Activated B cell treated with CpG ODN at 0.5 μM for 24 hours (primary cell): Measurements from ENCODE around the gene DYNC1I1. TPM values are rescaled to one million over a fixed set of nuclear protein-coding genes. Genes with fewer than 3 reads are reported as not detected.

ENCODE experiments used
- ATAC-seq: fragments of 200-7000 bp; cut with Tn5 transposase; one replicate; pipeline ENCODE4 v1.10.0; 2021; ENCODE audit warnings: low read depth, mild to moderate bottlenecking, moderate library complexity
- CTCF ChIA-PET: fragments of 350-600 bp; sonication (Branson Sonifier 250); formaldehyde crosslinking; loops from one replicate; lab custom pipeline; 2021; ENCODE audit warnings: antibody characterized with exemption; lab: Charles Lee
- POLR2A ChIA-PET: fragments of 350-600 bp; sonication (Branson Sonifier 250); formaldehyde crosslinking; loops from one replicate; lab custom pipeline; 2021; ENCODE audit warnings: antibody characterized with exemption; lab: Charles Lee
- DNase-seq: peaks from one replicate; pipeline ENCODE4 v3.0.0; 2022
- H3K27ac Mint-ChIP-seq: one replicate; pipeline ENCODE4 v1.8.0; 2020; ENCODE audit warnings: mixed read lengths
- H3K27me3 Mint-ChIP-seq: one replicate; pipeline ENCODE4 v1.8.0; 2021; ENCODE audit warnings: mixed read lengths
- H3K36me3 Mint-ChIP-seq: one replicate; pipeline ENCODE4 v1.8.0; 2021; ENCODE audit warnings: low read depth, mixed read lengths
- H3K4me1 Mint-ChIP-seq: one replicate; pipeline ENCODE4 v1.8.0; 2021; ENCODE audit warnings: mixed read lengths
- H3K4me3 Mint-ChIP-seq: one replicate; pipeline ENCODE4 v1.8.0; 2020; ENCODE audit warnings: mild to moderate bottlenecking, mixed read lengths
- H3K9me3 Mint-ChIP-seq: one replicate; pipeline ENCODE4 v1.8.0; 2020; ENCODE audit warnings: mixed read lengths
- intact Hi-C: fragments of 100-400 bp; cut with micrococcal nuclease; formaldehyde crosslinking; loops from one replicate; pipeline ENCODE4 v1.15.1; 2024
- total RNA-seq: library from RNA; stranded (reverse); gene quantifications from 2 replicates; pipeline ENCODE4 v1.2.3, GENCODE V29; 2022
- TF ChIP-seq, protein P1 (sequence below): fragments of 200-600 bp; IDR thresholded peaks from one replicate; pipeline ENCODE4 v1.8.0; 2022; ENCODE audit warnings: antibody characterized with exemption, mild to moderate bottlenecking

The DYNC1I1 gene
- total RNA-seq, 1 donor from 2014 or later, result not detected

DNA sequence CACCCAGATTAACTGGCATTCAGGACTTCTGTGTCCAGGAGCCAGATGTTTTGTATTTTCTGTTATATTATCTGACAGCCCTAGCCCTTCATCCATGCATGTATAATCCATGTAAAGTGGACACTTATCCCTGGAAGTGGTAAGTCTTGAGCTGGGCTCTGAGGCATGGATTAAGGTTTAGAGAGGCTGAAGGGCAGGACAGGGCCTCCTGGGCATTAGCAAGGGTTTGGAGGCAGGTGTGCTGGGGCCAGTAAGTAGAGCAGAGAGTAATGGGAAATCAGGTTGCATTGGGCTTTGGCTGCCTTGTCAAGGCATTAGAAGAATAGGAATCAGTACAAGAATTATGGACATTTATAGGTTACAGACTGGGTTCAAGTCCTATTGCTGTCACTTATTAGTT is 138.0 kb downstream of the DYNC1I1 start:
- ATAC-seq, result no peak
- Mint-ChIP-seq H3K27ac (no peak overlapping the region), H3K27me3 (peaks cover 18% of the 10 kb centered on the region), H3K36me3 (no peaks in the 10 kb centered on the region), H3K4me3 (no peak overlapping the region), H3K9me3 (no peaks in the 10 kb centered on the region), H3K4me1 (no peaks in the 10 kb centered on the region)
- POLR2A ChIA-PET, result no interaction called here
- CTCF ChIA-PET, result no interaction called here
- TF ChIP-seq, protein P1, sequence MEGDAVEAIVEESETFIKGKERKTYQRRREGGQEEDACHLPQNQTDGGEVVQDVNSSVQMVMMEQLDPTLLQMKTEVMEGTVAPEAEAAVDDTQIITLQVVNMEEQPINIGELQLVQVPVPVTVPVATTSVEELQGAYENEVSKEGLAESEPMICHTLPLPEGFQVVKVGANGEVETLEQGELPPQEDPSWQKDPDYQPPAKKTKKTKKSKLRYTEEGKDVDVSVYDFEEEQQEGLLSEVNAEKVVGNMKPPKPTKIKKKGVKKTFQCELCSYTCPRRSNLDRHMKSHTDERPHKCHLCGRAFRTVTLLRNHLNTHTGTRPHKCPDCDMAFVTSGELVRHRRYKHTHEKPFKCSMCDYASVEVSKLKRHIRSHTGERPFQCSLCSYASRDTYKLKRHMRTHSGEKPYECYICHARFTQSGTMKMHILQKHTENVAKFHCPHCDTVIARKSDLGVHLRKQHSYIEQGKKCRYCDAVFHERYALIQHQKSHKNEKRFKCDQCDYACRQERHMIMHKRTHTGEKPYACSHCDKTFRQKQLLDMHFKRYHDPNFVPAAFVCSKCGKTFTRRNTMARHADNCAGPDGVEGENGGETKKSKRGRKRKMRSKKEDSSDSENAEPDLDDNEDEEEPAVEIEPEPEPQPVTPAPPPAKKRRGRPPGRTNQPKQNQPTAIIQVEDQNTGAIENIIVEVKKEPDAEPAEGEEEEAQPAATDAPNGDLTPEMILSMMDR, result no peak
- intact Hi-C loops, result no loop called here
- no peak for DNase-seq

DNA sequence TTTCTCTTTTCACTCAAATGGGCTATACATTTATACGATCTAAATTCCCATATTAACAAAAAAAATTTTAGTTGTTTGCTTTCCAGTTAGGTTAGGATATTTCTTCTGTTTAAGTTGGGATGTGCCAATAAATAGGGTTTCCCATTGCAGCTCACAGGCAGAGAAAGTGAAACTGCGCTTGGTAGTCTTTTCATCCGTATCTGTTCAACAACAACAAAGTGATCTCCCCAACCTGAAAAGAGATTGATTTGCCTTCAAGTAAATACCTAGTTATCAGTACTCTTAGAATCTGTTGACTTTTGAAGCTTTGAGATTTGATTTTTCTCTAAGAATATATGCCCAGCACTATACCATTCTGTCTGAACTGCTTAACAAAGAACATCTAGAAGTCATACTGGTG is 143.4 kb downstream of the DYNC1I1 start:
- no peaks in the 10 kb centered on the region for H3K4me1 Mint-ChIP-seq
- H3K9me3 Mint-ChIP-seq, result no peaks in the 10 kb centered on the region
- intact Hi-C loops, result loop anchor here (1.0 to 2.0 kb wide), 6 partner anchors 160 to 1929 kb away; no protein-coding TSS in a partner anchor
- no peak overlapping the region for H3K27ac Mint-ChIP-seq
- peaks cover 21% of the 10 kb centered on the region for H3K27me3 Mint-ChIP-seq
- no peak overlapping the region for H3K4me3 Mint-ChIP-seq
- DNase-seq (no peak), ATAC-seq (no peak)
- CTCF ChIA-PET, result interaction anchor here (1.1 to 4.1 kb wide), 7 partner anchors 10 to 1920 kb away, joined by 3 to 38 read pairs (median 17); no protein-coding TSS in a partner anchor
- TF ChIP-seq, protein P1, result no peak
- POLR2A ChIA-PET, result no interaction called here
- H3K36me3 Mint-ChIP-seq, result no peaks in the 10 kb centered on the region

DNA sequence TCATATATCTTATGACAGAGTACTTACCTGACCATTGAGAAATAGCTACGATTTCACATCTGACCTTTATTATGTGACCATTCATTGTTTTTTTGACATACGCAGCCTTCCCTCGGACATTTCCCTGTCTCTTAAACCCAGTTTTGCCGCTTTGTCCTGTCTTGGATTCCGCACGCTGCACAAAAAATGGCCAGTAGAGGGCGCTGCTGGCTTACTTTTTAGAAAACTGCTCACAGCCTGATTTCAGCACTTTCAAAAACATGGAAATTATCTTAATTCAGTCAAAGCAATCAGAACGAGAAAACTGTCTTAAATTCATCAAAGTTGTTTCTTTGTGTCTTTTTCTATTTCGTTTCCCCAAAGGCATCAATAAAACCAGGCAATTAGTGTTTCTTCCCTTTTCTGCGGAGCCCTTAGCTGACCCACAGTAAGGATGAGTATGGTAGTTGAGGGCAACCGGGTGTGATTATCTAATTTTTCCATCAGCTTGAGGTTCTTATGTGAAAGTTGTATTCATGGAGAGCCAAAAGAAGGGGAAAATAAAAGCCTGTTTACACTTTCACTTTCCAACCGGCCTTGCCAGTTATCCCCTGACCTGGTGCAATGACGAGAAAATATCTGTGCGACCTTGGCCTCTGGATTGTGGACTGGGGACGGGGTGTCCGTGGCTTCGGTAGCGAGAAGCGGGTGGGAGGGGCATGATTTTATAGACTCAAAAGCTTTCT is 144.4 kb downstream of the DYNC1I1 start:
- peak; percentile 52 for DNase-seq
- TF ChIP-seq, protein P1, result no peak
- peaks cover 16% of the 10 kb centered on the region for H3K27me3 Mint-ChIP-seq
- no peaks in the 10 kb centered on the region for H3K36me3 Mint-ChIP-seq
- H3K4me1 Mint-ChIP-seq, result no peaks in the 10 kb centered on the region
- no peaks in the 10 kb centered on the region for H3K9me3 Mint-ChIP-seq
- H3K4me3 Mint-ChIP-seq, result no peak overlapping the region
- ATAC-seq, result peak; percentile 34
- intact Hi-C loops, result loop anchor here (1.0 to 2.0 kb wide), 6 partner anchors 159 to 1928 kb away; no protein-coding TSS in a partner anchor
- POLR2A ChIA-PET, result no interaction called here
- no peak overlapping the region for H3K27ac Mint-ChIP-seq
- CTCF ChIA-PET, result interaction anchor here (1.2 to 4.1 kb wide), 7 partner anchors 11 to 1919 kb away, joined by 3 to 38 read pairs (median 17); no protein-coding TSS in a partner anchor

DNA sequence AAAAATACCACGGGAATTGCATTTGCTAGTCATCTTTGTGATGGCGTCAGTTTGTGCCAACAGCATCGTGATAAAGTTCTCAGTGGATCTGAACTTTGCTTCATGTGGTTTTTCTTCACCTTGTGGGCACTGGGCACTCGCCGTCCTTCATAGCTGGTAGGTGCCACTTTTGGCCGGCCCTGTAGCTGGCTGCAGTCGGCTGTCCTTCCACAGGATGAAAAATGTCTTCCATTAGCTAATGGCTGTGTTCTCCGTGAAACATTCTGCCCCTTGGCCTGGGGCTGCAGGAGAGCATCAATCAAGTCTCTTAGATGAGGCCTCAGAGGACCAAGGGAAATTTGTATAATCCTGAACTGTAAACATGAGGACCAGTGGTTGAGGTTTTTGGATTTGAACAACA is 145.3 kb downstream of the DYNC1I1 start:
- H3K4me1 Mint-ChIP-seq, result no peaks in the 10 kb centered on the region
- ATAC-seq (no peak), DNase-seq (no peak)
- TF ChIP-seq, protein P1, result no peak
- intact Hi-C loops, result loop anchor here (2.0 kb wide), 2 partner anchors 1261 to 1927 kb away; no protein-coding TSS in a partner anchor
- no peaks in the 10 kb centered on the region for H3K36me3 Mint-ChIP-seq
- H3K4me3 Mint-ChIP-seq, result no peak overlapping the region
- POLR2A ChIA-PET, result no interaction called here
- H3K27ac Mint-ChIP-seq, result no peak overlapping the region
- H3K9me3 Mint-ChIP-seq, result no peaks in the 10 kb centered on the region
- CTCF ChIA-PET, result interaction anchor here (3.3 to 4.1 kb wide), 3 partner anchors 12 to 1147 kb away, joined by 18 to 38 read pairs (median 19); no protein-coding TSS in a partner anchor
- peaks cover 16% of the 10 kb centered on the region for H3K27me3 Mint-ChIP-seq

DNA sequence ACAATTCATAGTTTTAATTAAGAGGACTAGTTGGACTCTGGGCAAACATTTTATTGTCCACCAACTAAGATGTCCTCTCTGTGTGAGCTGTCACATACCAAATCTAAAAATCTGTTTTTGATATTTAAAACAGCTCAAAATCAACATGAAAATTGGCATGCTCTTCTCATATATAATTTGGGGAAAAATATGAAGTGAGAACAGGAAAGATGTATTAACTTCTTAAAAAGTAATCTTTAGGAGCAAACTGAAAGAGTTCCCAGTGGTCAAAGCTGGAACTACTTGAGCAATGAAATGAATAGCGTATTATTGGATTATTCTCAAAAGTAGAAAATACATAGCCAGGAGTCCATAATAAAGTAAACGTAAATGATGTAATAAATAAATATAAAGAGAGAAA is 147.2 kb downstream of the DYNC1I1 start:
- ChIA-PET CTCF (interaction anchor here (0.5 to 1.3 kb wide), 4 partner anchors 131 to 1134 kb away, joined by 3 to 4 read pairs (median 4); no protein-coding TSS in a partner anchor), POLR2A (no interaction called here)
- intact Hi-C loops, result no loop called here
- Mint-ChIP-seq H3K27me3 (peaks cover 17% of the 10 kb centered on the region), H3K36me3 (no peaks in the 10 kb centered on the region), H3K9me3 (no peaks in the 10 kb centered on the region), H3K27ac (no peak overlapping the region), H3K4me1 (no peaks in the 10 kb centered on the region), H3K4me3 (no peak overlapping the region)
- TF ChIP-seq, protein P1, result no peak
- ATAC-seq (no peak), DNase-seq (no peak)
